GM12864 (cell line): Measurements from ENCODE around the gene AHCYL1.
A peak's percentile ranks its signal among the peaks of the same experiment; 100 is the strongest.

Experiments used
- DNase-seq: peaks from one replicate; pipeline ENCODE4 v3.0.0-alpha.2; 2011; ENCODE audit warnings: low read depth
- H3K4me3 ChIP-seq: 2 replicates; pipeline ENCODE4 v1.5.1; 2011; ENCODE audit warnings: mild to moderate bottlenecking, low read depth, low read length, control low read depth
- TF ChIP-seq, protein P1 (sequence below): IDR thresholded peaks from 2 replicates; pipeline ENCODE4 v1.5.1; 2011; ENCODE audit warnings: low read depth, mild to moderate bottlenecking, moderate library complexity, low read length, control low read depth, inconsistent platforms; ENCODE audit errors: missing control alignments

The AHCYL1 gene

DNA sequence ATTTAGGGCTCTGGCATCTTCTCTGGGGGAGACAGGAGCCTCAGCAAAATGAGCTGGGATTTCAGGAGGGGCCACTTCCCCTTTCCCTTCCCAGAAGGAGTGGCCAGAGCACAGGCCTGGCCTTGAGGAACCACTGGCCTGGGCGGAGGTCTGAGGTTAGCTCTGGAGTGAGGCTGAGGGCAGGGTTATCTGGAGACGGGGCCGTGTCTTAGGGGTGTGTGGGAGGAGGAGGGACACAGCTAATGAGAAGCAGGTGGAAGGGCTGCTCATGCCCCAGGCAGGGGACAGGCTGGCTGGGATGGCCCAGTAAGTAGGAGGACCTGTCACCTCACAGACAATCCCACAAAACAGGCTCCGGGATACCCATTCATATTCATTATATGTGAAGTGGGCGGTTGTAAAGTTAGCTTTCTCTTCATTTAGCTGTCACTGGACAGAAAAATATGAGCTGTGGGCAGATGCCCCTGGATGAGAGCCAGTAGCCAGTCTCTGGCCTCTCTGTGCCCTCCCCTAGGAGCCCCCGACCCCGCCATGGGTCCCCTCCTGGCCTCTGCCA, 73.5 kb downstream of the AHCYL1 start:
- H3K4me3 ChIP-seq: no peak overlapping the region
- no peak for DNase-seq
- TF ChIP-seq, protein P1, sequence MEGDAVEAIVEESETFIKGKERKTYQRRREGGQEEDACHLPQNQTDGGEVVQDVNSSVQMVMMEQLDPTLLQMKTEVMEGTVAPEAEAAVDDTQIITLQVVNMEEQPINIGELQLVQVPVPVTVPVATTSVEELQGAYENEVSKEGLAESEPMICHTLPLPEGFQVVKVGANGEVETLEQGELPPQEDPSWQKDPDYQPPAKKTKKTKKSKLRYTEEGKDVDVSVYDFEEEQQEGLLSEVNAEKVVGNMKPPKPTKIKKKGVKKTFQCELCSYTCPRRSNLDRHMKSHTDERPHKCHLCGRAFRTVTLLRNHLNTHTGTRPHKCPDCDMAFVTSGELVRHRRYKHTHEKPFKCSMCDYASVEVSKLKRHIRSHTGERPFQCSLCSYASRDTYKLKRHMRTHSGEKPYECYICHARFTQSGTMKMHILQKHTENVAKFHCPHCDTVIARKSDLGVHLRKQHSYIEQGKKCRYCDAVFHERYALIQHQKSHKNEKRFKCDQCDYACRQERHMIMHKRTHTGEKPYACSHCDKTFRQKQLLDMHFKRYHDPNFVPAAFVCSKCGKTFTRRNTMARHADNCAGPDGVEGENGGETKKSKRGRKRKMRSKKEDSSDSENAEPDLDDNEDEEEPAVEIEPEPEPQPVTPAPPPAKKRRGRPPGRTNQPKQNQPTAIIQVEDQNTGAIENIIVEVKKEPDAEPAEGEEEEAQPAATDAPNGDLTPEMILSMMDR: no peak

DNA sequence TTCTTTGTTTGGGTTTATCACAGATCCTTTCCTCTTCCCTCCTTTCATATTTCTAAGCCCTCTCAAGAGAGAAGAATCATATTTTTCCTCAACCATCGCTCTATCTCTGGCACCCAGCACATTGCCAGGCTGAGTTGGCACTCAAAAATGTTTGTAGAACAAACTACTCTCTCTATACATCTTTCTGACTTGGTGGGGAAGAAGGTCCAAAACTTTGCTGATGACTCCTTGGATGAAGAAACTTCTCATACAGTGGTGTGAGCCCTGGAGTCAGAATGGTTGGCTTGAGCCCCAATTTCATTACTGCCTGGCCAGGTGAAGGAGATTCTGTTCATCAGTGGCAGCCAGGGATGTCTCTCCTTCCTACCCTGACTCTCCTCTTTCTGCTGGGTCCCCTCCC, 74.0 kb downstream of the AHCYL1 start:
- H3K4me3 ChIP-seq: no peak overlapping the region

DNA sequence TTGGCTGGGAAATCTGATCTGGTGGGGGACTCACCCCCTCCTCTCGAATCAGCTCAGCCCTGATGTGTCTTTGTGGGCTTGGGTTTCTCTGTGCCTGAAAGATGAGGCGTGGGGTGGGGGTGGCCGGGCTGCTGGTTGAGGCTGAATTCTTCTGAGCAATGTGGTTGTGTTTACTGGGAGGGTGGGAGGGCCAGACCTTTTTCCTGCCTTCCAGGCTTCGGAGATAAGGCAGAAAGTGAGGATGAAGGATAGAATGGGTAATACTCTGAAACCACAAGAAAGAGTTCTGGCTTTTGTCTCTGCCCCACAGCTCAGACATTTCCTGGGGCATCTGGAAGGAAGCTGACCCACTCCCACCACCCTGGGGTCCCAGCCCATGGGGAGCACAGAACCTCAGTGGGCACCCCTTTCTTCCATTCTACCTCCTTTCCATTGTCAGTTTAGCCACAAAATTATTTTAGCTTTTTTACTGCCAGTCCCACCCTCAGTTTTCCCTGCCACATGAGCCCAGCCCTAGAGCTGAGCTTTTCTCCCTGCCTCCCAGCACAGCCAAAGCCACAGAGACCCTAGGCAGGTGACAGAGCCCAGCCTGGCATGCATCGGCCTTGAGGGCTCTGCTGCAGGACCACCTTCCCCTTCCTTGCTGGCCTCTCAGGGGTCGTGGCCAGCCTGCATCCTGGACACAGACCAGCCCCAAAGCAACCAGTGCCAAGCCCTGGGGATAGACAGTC, 74.7 kb downstream of the AHCYL1 start:
- H3K4me3 ChIP-seq: no peak overlapping the region
- TF ChIP-seq, protein P1: no peak
- no peak for DNase-seq

More for the DNA sequence above, 74.0 kb downstream of the AHCYL1 start:
- DNase-seq: no peak
- TF ChIP-seq, protein P1: no peak

DNA sequence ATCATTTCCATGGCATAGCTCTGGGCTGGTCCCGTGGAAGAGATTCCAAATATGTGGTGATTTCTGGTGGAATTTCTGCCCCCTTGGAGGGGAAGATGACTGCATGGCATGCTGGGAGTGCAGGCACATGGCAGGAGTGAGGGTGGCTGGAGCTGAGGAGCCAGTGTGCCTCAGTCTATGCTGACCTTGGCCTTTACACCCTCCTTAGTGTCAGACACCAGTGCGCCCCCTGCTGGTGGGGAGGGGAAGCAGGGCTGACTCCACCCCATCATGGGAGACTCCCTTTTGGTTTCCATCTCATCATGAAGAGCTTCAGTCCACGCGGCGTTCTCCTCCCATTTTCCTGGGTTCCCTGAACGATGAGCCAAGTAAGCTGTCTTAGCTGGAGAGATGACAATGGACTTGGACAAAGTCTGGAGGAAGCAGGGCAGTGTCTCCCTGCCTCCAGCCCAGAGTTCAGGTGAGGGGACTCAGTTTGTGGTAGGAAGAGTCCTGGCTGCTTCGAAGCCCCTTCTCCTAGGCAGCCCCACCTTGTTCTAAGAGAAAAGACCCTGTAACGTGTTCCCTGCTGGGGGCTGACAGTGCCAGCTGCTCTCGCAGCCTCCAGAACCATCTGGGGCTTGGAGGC, 75.6 kb downstream of the AHCYL1 start:
- TF ChIP-seq, protein P1: peak; percentile 99
- DNase-seq: peak; percentile 15
- no peak overlapping the region for H3K4me3 ChIP-seq

DNA sequence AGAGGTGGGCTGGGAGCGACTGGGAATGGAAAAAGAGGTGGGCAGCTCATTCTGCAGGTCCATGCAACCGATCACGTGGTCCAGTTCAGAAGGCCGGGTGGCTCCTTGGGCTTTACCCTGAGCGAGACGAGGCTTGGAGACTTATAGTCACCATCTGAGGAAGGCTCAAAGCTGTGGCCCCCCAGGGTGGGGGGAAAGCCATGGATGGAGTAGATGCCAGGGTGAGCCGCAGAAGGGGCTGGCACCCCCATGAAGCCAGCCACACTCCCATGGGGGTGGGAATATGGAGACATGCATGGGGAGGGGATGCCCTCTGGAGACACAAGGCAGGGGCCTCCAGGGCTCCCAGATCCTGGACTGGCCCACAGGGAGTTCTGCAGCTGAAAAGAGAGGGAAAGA, 76.1 kb downstream of the AHCYL1 start:
- no peak overlapping the region for H3K4me3 ChIP-seq
- no peak for DNase-seq
- TF ChIP-seq, protein P1: no peak

DNA sequence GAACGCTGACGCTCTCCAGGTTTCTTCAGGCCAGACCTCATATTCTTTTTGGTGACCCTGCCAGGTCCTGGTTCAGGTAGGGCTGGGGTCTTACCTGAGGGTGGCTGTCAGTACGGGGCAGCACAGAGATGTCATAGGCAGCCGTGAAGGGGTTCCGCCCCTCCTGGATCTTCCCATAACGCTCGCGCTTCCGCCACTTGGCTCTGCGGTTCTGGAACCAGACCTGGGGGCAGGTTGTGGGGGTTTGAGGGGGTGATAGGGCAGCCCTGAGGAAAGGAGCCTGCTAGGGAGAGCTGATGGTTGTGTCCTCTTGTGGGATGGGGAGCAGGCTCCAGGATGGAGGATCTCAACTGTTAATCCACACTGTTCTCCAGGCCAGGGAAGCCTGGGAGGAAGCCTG, 76.8 kb downstream of the AHCYL1 start:
- TF ChIP-seq, protein P1: no peak
- DNase-seq: no peak
- no peak overlapping the region for H3K4me3 ChIP-seq
